K562 (cell line): ENCODE results near the gene LRRC47. TPM values are rescaled to one million over a fixed set of nuclear protein-coding genes. Genes with fewer than 3 reads are reported as not detected.

Experiments used
- CBX2 ChIP-seq: fragments of 200-600 bp; sonication (generic); IDR thresholded peaks from one replicate; pipeline ENCODE4 v1.6.1; 2012; ENCODE audit warnings: mild to moderate bottlenecking, low read length, inconsistent platforms; ENCODE audit not compliant: insufficient read depth, poor library complexity, severe bottlenecking
- CTCFL ChIP-seq: IDR thresholded peaks from 2 replicates; pipeline ENCODE4 v1.6.1; 2011; ENCODE audit warnings: borderline replicate concordance, low read depth, mild to moderate bottlenecking, moderate library complexity, low read length; ENCODE audit not compliant: insufficient read depth, poor library complexity, severe bottlenecking
- GATA2 ChIP-seq: sonication (generic); formaldehyde crosslinking; IDR thresholded peaks from 2 replicates; pipeline ENCODE4 v1.4.0; 2020; ENCODE audit warnings: mild to moderate bottlenecking, missing genetic modification reagents
- MTA2 ChIP-seq: fragments of 450-650 bp; IDR thresholded peaks from 2 replicates; pipeline ENCODE4 v1.6.1; 2016; ENCODE audit warnings: low read depth
- NFIC ChIP-seq: fragments of 450-650 bp; IDR thresholded peaks from 2 replicates; pipeline ENCODE4 v1.6.1; 2017; ENCODE audit warnings: mild to moderate bottlenecking, inconsistent platforms
- PCBP1 ChIP-seq: fragments of 200-400 bp; formaldehyde crosslinking; IDR thresholded peaks from 2 replicates; pipeline ENCODE4 v1.6.1; 2018; ENCODE audit warnings: mild to moderate bottlenecking, low read depth, low read length; ENCODE audit not compliant: poor library complexity, severe bottlenecking
- polyA plus RNA-seq, 8 experiments: library from polyadenylated mRNA; depleted of rRNA in 4 of 8; stranded (reverse) in 5 of 8; unstranded in 3 of 8; fragments of >200 nt; fragmentation: Nextera tagmentation in 2 of 8; fragmentation: Illumina TruSeq in 1 of 8; extraction: Ambion mirVana in 2 of 8; extraction: Trizol in 1 of 8; gene quantifications; 2 replicates each; pipeline versions ENCODE4 v1.2.1 to v1.2.3, GENCODE V29; 2011 to 2014; ENCODE audit warnings: inconsistent platforms in 1 of 8, missing spikeins in 1 of 8
- total RNA-seq, 7 experiments: library from RNA; depleted of rRNA in 6 of 7; stranded (reverse); fragments of >200 nt in 6 of 7; fragmentation: Illumina TruSeq in 2 of 7; extraction: Trizol in 2 of 7; gene quantifications; 2 replicates each; pipeline versions ENCODE4 v1.2.1 to v1.2.3, GENCODE V29; 2011 to 2021; ENCODE audit warnings: low replicate concordance in 1 of 7

Gene LRRC47
- total and polyA plus RNA-seq, 9 of the 15 experiments (the other 6 are each of a cell fraction or from before 2014, with no cell fraction given), result 4.6 to 68.0 (median 35.9) TPM

GRCh38 chr1:3771108-3772026 lies 24.9 kb downstream of the LRRC47 start (continued):
- TF ChIP-seq PCBP1 (peak; percentile 3), CBX2 (no peak), CTCFL (peak; percentile 6), GATA2 (no peak), MTA2 (no peak), NFIC (peak; percentile 27; the same call in 1 of the 2 replicates)
